T-helper 1 cell (primary cell): Measurements from ENCODE around the gene TEX2.

Experiments
- DNase-seq, 5 donors: peaks; one replicate each; pipeline ENCODE4 v3.0.0-alpha.2; 2012 to 2020

TEX2 gene

DNA sequence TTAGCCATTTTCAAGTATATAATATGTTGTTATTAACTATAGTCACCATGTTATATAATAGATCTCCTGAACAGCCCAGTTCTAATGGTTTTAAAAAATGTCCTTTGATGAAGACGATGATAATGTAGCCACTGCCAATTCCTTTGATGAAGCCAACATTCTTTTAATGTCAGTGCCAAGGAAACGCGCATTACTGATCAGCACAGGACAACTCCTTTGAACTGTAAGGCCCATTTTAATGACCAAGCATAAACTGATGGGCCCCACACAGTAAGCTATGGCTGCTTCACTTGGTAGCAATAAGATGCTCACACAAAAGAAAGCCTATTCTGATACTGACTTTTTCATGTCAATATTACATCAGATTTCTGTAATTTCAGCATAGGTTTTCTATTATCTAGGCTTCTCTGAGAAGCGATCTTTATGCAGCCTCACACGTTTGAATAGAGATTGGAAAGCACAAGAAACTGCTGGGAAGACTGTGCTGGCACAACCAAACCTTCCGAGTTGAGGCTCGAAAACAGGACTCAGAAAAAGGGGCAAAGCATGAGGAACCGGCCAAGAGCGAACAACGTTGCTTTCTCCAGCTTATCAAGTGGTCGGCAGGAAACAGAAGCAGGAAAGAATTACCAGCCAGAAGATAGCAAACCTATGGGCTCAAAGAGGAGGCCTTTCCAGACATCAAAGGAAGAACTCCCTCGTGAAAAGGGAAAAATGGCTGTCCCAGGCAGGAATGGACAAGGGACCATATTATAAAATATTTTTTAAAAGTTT lies 152.5 kb downstream of the TEX2 start:
- DNase-seq: no peak

DNA sequence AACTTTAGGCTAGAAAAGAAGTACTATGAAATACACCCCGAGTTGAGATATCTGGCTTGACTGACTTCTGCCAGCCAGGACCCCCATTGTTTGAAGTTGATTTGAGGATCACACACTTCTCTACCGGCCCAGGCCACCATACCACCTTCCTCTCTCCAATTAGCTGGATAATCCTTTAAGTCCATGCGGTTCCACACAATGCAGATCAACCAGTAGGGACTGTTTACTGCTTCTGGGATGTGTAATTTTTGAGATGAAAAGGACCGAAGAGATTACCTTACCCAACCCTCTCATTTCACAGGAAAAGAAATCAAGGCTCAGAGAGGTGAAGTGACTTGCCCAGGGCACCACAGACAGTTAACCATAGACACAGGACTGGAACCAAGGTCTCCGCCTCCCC lies 153.7 kb downstream of the TEX2 start:
- no peak for DNase-seq

DNA sequence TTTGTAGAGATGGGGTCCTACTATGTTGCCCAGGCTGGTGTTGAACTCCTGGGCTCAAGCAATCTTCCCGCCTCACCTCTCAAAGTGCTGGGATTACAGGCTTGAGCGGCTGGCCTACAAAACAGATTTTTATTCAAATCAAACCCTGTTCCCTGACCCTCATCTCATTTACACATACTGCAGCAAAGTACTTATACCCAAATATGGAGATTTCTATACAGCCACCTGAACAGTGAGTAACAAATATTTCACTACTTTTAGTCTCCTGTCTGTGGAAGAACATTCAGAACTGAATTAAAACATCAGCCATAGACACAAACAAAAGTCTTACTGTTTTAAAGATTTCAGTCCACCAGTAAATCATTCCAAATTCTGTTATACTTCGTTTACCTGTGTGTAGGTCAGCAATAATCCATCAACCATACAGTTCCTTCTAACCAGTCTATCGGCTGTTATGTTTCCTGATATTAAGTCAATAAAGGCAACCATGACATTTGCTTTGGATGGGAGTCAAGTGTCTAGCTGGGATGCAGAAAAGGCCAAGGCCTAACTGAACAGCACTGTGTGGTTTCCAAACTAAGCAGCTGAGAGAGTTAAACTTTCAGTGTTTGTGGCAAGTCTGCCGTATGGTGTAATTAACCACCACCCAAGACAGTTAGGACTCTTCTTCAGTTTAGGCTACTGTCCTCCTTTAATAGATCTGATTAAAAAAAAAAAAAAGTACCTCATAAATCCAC lies 155.4 kb downstream of the TEX2 start:
- no peak for DNase-seq

DNA sequence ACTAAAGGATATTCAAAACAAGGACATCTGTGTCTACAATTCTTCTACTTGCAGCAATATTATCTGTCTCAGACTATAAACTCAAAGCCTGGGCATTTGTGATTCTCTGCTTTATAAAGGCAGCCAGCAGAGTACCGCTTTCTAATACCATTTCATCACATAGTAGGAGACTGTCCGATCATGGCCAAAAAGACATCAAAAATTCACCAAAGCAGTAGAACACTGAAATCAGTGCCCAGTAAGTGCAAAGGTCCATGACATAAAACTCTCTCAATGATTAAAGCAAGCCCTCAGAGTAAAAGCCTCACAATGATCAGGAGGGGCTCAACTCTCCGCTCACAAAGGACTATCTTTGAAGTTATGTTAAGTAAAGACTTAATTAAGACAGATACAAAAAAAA lies 156.1 kb downstream of the TEX2 start:
- no peak for DNase-seq

DNA sequence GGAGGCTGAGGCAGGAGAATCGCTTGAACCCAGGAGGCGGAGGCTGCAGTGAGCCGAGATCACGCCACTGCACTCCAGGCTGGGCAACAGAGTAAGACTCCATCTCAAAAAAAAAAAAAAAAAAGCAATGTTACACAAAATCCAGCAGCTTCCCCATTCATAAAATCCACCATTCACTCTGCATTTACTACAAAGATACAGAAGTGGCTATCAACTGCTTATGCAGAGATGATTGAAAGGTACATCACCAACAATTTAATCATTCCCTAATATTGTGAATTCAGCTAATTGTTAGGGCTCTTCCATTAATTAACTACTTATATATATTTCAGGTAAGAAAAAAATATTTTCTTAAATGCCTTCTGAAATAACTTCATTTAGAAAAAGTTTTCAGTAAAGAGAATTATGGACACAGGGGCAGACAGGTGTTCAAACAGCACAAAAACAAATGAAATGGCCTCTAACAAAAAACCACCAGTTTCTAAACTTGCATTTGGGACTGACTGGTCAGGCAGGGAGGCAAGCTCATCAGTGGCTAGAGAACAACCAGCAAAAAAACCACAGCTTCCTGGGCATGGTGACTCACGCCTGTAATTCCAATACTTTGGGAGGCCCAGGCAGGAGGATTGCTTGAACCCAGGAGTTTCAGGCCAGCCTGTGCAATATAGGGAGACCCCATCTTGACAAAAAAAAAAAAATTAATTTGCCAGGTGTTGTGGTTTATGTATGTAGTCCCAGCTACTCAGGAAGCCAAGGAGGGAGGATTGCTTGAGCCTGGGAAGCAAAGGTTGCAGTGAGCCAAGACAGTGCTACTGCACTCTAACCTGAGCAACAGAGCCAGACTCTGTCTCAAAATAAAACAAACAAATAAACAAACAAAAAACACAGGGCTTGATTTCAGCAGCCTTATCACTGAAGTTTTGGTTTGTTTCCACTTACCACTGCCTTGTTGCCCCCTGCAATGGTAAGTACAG lies 159.4 kb downstream of the TEX2 start:
- DNase-seq: no peak

DNA sequence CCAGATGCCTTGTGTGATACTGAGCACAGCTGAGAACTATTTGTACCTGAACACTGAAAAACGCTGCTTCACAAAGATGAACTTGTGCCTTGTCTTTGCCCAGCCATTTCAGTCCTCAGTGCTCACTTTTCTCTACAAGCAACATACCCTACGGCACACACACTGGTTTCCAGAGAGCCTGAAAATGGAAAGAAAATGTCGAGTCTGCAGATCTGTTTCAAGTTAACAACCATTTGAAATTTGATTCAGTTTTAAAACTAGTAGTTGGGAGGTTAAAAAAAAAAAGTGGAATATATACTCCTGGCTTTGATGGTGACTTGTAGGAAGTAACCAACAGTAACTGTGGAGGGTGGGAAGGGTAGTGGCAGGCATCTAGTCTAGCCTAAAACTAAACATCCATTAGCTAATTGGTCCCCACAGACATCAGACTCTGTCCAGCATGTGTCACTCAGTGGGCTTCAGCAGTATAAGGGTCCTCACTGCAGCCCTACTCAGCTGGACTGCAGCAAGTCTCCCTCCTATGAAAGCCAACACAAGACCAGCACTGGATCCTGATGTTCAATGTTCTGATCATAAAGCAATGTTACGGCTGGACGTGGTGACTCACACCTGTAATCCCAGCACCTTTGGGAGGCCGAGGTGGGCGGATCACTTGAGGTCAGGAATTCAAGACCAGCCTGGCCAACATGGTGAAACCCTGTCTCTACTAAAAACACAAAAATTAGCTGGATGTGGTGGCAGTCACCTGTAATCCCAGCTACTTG lies 160.3 kb downstream of the TEX2 start:
- DNase-seq: no peak

DNA sequence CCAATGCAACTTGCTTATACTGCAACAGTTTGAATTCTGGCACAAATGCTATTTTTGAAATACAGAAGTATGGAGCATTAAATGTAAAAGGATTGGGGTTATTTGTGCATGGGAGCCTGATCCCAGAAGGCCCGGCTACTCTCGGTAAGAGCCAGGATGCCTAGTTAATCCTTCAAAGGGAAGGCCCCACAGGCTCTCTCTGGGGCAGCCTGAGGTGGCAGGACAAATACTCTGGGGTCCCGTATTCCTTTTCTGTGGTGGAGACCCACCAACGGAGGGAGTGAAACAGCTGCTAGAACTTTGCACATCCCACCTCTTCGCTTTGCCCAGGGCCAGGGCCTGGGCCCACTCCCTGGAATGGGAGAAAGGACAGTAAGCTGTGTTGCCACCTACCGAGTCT lies 163.5 kb downstream of the TEX2 start:
- no peak for DNase-seq
